Suprapubic skin (tissue), 4 donors: ENCODE results near the gene ASPM.

ENCODE experiments used
- EP300 ChIP-seq: sonication (generic); formaldehyde crosslinking; IDR thresholded peaks from one replicate; pipeline ENCODE4 v1.6.1; 2017; ENCODE audit warnings: antibody characterized with exemption
- POLR2A ChIP-seq, 2 donors: fragments of 450-650 bp; IDR thresholded peaks; one replicate each; pipeline ENCODE4 v1.6.1; 2017; ENCODE audit warnings: antibody characterized with exemption in 2 of 2, mild to moderate bottlenecking in 2 of 2, moderate library complexity in 2 of 2
- POLR2AphosphoS5 ChIP-seq, 3 donors: sonication (generic); formaldehyde crosslinking; IDR thresholded peaks; one replicate each; pipeline ENCODE4 v1.6.1; 2017; ENCODE audit warnings: antibody characterized with exemption in 3 of 3
- TF ChIP-seq, protein P1 (sequence below), 2 donors: fragments of 200-600 bp in 1 of 2; fragments of 450-650 bp in 1 of 2; sonication (generic) in 1 of 2; IDR thresholded peaks; one replicate each; pipeline ENCODE4 v1.5.1; 2016 to 2019; ENCODE audit warnings: antibody characterized with exemption in 2 of 2, mild to moderate bottlenecking in 1 of 2, moderate library complexity in 1 of 2

DNA sequence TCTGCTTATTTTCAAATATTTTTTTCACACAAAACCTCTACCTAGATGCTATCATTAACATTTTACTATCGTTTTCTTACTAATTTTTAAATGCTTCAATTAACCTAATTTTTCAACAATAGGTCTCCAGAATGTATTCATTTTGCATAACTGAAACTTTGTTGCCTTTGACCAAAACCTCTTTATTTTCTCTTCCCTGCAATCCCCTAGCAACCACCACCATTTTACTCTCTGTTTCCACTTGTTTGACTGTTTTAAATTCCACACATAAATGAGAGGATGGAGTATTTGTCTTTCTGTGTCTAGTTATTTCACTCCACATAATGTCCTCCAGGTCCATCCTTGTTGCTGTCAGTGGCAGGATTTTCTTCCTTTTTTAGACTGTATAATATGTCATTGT lies 69.9 kb downstream of the ASPM start:
- TF ChIP-seq, protein P1, sequence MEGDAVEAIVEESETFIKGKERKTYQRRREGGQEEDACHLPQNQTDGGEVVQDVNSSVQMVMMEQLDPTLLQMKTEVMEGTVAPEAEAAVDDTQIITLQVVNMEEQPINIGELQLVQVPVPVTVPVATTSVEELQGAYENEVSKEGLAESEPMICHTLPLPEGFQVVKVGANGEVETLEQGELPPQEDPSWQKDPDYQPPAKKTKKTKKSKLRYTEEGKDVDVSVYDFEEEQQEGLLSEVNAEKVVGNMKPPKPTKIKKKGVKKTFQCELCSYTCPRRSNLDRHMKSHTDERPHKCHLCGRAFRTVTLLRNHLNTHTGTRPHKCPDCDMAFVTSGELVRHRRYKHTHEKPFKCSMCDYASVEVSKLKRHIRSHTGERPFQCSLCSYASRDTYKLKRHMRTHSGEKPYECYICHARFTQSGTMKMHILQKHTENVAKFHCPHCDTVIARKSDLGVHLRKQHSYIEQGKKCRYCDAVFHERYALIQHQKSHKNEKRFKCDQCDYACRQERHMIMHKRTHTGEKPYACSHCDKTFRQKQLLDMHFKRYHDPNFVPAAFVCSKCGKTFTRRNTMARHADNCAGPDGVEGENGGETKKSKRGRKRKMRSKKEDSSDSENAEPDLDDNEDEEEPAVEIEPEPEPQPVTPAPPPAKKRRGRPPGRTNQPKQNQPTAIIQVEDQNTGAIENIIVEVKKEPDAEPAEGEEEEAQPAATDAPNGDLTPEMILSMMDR (IDR thresholded peaks at IDR 0.05) = no peak
- TF ChIP-seq POLR2A (IDR thresholded peaks at IDR 0.05) = no peak
- TF ChIP-seq EP300 = no peak
- TF ChIP-seq POLR2AphosphoS5 (IDR thresholded peaks at IDR 0.05) = no peak
